ENCODE data around the gene TFCP2L1.

- TF ChIP-seq JUNB (IDR thresholded peaks at IDR 0.05; ENCODE audit: unreplicated experiment) (no peak), CTCF (conservative IDR thresholded peaks at IDR 0.05; ENCODE audit: low read depth in 2 of 2) (no peak), CREB1 (CRISPR knock-in tag; IDR thresholded peaks at IDR 0.05; ENCODE audit: low read depth) (no peak), STAT1 (IDR thresholded peaks at IDR 0.05; ENCODE audit: unreplicated experiment) (no peak), POLR2AphosphoS5 (IDR thresholded peaks at IDR 0.05; ENCODE audit: low read depth) (no peak), EZH2 (IDR thresholded peaks at IDR 0.05; ENCODE audit: low read depth, unreplicated experiment) (no peak), REST (IDR thresholded peaks at IDR 0.05; ENCODE audit: unreplicated experiment) (no peak)
These were observed 84.3 kb downstream of the TFCP2L1 start for GRCh38 chr2:121200419-121201315.

Data from GM23338 (cell line).